GM12872 (cell line): ENCODE results near the gene NTM.

ENCODE experiments used
- TF ChIP-seq, protein P1 (sequence below): IDR thresholded peaks from 3 replicates; pipeline ENCODE4 v1.5.1; 2011; ENCODE audit warnings: low read depth, mild to moderate bottlenecking, low read length, moderate library complexity; ENCODE audit not compliant: insufficient read depth

Gene NTM

DNA sequence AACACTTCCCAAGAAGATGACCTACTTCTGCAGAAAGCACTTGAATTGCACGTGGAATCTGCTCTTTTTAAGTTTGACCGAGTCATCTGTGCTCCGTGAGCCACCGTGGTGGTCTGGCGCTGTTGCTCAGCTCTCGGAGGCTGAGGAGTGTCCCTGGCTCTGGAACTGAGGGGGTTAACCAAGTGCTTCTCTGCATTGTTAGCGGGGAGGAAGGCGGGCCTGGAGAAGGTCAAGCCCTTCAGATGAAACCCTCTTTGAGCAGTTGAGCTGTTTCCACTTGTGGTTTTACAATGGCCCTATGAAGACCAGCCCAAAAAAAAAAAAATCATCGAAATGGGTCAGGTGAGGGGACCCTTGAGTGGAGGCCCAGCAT is 286.4 kb downstream of the NTM start:
- TF ChIP-seq, protein P1, sequence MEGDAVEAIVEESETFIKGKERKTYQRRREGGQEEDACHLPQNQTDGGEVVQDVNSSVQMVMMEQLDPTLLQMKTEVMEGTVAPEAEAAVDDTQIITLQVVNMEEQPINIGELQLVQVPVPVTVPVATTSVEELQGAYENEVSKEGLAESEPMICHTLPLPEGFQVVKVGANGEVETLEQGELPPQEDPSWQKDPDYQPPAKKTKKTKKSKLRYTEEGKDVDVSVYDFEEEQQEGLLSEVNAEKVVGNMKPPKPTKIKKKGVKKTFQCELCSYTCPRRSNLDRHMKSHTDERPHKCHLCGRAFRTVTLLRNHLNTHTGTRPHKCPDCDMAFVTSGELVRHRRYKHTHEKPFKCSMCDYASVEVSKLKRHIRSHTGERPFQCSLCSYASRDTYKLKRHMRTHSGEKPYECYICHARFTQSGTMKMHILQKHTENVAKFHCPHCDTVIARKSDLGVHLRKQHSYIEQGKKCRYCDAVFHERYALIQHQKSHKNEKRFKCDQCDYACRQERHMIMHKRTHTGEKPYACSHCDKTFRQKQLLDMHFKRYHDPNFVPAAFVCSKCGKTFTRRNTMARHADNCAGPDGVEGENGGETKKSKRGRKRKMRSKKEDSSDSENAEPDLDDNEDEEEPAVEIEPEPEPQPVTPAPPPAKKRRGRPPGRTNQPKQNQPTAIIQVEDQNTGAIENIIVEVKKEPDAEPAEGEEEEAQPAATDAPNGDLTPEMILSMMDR, result no peak

GRCh38 chr11:131658414-131658813 is 288.0 kb downstream of the NTM start:
- TF ChIP-seq, protein P1, result no peak

- TF ChIP-seq, protein P1, result no peak
Observed at GRCh38 chr11:131658952-131659351, 288.5 kb downstream of the NTM start.

GRCh38 chr11:131659931-131660330 is 289.5 kb downstream of the NTM start:
- TF ChIP-seq, protein P1, result no peak

DNA sequence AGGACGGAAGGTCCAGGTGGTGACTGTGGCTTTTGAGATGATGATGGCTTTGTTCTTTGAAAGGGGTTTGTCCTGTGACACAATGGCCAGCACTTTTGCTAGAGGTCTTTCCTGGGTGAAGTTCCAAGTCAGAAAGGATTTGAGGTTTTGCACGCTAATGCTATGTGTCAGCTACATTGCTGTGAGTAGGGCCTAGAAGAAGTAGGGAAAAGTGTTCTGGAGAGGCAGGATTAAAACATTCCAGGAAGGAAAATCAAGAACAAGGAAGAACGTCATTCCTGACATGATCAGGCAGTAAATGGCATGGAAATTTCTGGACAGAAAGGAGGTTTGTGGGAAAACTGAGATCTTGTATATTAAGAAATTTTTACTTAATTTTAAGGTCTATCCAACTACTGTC is 290.7 kb downstream of the NTM start:
- TF ChIP-seq, protein P1, result no peak

DNA sequence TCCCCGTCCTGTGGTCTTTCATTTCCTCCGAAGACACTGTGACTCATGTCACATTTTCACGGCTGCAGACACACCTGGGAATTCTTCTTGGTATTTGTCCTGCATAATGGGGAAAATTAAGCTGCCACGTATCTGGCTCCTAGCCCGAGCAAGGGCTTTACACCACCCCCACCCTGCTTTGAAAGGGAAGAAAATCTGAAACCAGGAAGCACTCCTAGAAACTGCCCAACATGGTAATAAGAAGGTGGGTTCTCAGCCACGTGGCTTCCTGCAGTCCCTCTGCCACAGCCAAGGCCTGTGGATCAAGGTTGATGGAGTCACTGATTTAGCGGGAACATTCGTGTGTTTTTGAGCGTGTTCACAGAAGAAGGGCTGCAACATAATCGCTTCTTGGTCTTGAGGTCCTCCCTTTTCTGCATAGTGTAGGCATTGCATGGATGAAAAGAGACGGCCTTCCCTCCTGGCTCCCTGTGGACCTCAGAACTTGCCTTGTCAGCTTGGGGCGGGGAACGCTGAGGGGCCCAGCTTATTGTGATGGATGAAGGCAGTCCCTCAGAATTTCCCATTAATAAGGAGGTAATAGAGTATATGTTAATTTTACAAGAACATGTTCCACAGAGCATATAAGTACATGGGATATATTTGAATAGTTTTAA is 292.0 kb downstream of the NTM start:
- TF ChIP-seq, protein P1, result no peak

DNA sequence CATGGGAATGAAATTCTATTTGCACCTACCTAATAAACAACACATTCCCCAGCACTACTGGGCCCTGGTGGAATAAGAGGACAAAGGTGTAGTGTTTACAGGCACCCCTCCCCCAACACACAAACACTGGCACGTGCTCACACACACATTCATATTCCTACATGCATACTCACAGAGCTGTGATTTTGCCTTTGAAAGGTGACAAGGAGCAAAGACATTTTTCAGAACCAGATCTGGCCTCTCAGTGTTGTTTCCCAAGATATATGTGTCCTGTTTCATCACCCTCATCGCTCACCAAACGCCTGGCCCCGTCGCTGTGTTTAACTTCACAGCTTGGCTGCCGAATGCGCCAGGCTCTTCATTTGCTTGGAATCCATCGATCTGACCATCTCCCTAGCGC is 292.6 kb downstream of the NTM start:
- TF ChIP-seq, protein P1, result no peak
